ENCODE measurements around the gene ERCC8.

The ERCC8 gene

DNA sequence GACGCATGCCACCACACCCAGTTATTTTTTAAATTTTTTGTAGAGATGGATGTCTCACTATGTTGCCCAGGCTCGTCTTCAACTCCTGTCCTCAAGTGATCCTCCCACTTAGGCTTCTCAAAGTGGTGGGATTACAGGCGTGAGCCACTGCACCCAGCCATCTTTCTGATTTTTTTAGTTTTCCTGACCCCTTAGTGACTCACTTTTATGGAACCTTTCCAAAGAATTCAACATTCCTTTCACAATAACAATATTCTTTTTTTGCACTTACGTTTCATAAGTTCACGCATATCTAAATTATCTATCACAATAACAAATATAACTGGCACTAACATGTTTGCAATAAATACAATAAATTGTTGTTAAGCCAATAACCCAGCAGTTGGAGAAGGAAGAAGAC is 109.3 kb downstream of the ERCC8 start:
- DNase-seq (ENCODE audit: low spot score), result no peak

DNA sequence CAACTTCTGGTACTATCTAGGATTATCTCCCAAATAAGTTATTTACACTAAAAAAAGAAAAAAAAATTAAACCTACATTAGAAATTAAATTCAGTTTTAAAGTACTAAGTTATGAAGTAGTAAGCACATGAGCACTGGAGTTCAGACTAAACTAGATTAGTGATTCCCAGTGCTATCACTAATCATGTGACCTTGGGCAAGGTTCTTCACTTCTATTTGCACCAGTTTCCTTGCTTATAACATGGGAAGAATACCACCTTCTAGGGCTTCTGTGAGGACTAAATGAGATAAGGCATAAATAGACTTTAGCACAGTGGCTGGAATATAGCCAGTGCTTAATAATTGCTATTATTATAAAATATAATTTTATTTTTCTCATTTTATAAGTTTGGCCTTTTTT is 111.3 kb downstream of the ERCC8 start:
- no peak for DNase-seq (ENCODE audit: low spot score)

- DNase-seq (ENCODE audit: low spot score), result no peak
Observed at GRCh38 chr5:60830581-60831127, 114.2 kb downstream of the ERCC8 start.

- no peak for DNase-seq (ENCODE audit: low spot score)
Observed at GRCh38 chr5:60829490-60830266, 115.2 kb downstream of the ERCC8 start.

GRCh38 chr5:60827201-60827600 is 117.7 kb downstream of the ERCC8 start:
- no peak for DNase-seq (ENCODE audit: low spot score)

- DNase-seq (ENCODE audit: low spot score), result no peak
Observed at GRCh38 chr5:60826653-60827052, 118.2 kb downstream of the ERCC8 start.
